AG04449 (cell line): ENCODE measurements around the gene GPI.
"Not testable (repeated sequence)": the region's sequence is repeated elsewhere in the genome, so short reads cannot be mapped to it uniquely, and the experiment has no call there.

ENCODE experiments used
- CTCF ChIA-PET: fragments of 350-600 bp; formaldehyde crosslinking; extraction: SDS; loops from one replicate; lab custom pipeline; 2021; ENCODE audit warnings: antibody characterized with exemption; lab: Yijun Ruan, JAX
- POLR2A ChIA-PET: fragments of 400-600, 350-600 bp; formaldehyde crosslinking; extraction: SDS; loops from one replicate; lab custom pipeline; 2020; ENCODE audit warnings: antibody characterized with exemption, inconsistent platforms; lab: Yijun Ruan, JAX
- DNase-seq: peaks from one replicate; pipeline ENCODE4 v3.0.0-alpha.2; 2010; ENCODE audit warnings: low read depth, low spot score
- H3K4me3 ChIP-seq: 2 replicates; pipeline ENCODE4 v1.5.1; 2011; ENCODE audit warnings: low read depth, mild to moderate bottlenecking, control low read depth, low read length
- TF ChIP-seq, protein P1 (sequence below): IDR thresholded peaks from one replicate; pipeline ENCODE4 v1.5.1; 2011; ENCODE audit warnings: mild to moderate bottlenecking, moderate library complexity, low read length, control low read depth, inconsistent platforms; ENCODE audit not compliant: insufficient read depth; ENCODE audit errors: missing control alignments

Gene GPI

DNA sequence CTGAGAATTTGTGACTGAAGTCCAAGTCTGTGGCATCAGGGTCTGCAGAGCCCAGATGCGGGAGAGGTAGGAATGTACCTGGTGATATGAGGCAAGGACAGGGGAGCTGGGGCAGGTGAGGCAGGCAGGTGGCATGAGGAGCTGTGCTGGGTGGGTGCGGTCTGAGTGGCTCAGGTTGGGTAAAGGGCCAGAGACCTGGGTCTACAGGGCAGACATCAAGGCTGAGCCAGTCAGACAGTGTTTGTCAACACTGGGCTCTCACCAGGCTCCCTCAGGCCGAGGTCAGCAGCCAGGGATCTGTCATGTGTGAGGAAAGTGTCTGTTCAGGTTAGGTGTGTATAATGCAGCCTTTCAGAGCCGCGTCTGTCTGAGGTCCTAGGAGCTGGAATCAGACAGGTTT, 18.6 kb downstream of the GPI start:
- no peak for DNase-seq
- ChIA-PET CTCF (no interaction called here), POLR2A (interaction anchor here (0.5 kb wide), 1 partner anchor 9 kb away, joined by 3 read pairs; no protein-coding TSS in a partner anchor)
- TF ChIP-seq, protein P1, sequence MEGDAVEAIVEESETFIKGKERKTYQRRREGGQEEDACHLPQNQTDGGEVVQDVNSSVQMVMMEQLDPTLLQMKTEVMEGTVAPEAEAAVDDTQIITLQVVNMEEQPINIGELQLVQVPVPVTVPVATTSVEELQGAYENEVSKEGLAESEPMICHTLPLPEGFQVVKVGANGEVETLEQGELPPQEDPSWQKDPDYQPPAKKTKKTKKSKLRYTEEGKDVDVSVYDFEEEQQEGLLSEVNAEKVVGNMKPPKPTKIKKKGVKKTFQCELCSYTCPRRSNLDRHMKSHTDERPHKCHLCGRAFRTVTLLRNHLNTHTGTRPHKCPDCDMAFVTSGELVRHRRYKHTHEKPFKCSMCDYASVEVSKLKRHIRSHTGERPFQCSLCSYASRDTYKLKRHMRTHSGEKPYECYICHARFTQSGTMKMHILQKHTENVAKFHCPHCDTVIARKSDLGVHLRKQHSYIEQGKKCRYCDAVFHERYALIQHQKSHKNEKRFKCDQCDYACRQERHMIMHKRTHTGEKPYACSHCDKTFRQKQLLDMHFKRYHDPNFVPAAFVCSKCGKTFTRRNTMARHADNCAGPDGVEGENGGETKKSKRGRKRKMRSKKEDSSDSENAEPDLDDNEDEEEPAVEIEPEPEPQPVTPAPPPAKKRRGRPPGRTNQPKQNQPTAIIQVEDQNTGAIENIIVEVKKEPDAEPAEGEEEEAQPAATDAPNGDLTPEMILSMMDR = no peak
- H3K4me3 ChIP-seq = no peak overlapping the region

DNA sequence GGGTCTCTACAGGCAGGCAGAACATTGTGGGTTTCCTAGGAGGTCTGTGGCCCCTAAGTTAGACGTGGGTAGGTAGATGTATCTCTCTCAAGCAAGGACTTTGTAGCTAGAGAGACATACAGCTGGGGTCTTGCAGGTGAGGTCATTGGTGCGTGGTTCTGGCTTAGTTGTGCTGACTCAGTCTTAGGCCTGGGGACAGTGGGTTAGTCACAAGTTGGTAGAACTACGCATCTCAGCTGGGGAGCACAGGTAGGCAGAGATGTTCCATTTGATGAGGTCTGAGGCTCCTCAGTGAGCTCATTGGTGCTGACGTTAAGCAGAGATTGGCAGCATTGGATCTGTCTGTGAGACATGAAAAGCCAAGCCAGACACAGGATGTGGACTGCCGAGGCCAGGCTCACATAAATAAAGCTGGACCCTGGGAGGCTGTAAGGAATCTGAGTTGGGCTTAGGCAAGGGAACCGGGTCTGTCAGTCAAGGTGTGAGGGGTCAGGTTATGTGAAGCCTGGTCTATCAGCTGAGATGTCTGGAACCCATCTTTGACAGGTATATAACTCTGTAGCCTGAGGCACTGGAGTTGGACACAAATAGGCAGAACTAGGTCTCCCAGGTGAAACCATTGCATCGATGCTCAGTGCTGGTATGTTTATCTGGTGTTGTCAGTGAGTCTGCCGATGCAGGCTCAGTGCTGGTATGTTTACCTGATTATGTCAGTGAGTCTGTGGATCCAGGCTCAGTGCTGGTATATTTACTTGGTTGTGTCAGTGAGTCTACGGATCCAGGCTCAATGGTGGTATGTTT, 21.8 kb downstream of the GPI start:
- POLR2A ChIA-PET = interaction anchor here (0.7 kb wide), 1 partner anchor 175 kb away, joined by 3 read pairs; no protein-coding TSS in a partner anchor
- CTCF ChIA-PET = interaction anchor here (0.6 kb wide), 1 partner anchor 41 kb away, joined by 3 read pairs; no protein-coding TSS in a partner anchor

DNA sequence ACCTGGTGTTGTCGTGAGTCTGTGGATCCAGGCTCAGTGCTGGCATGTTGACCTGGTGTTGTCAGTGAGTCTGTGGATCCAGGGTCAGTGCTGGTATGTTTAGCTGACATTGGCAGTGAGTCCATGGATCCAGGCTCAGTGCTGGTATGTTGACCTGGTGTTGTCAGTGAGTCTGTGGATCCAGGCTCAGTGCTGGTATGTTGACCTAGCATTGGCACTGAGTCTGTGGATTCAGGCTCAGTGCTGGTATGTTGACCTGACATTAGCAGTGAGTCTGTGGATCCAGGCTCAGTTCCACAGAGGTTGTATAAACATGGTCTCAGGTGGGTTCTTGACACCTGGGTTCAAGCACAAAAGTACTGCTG, 22.4 kb downstream of the GPI start:
- TF ChIP-seq, protein P1 = no peak
- DNase-seq = no peak
- CTCF ChIA-PET = no interaction called here
- POLR2A ChIA-PET = no interaction called here
- no peak overlapping the region for H3K4me3 ChIP-seq

More for the DNA sequence above, 21.8 kb downstream of the GPI start:
- DNase-seq = no peak
- TF ChIP-seq, protein P1 = no peak
- no peak overlapping the region for H3K4me3 ChIP-seq

DNA sequence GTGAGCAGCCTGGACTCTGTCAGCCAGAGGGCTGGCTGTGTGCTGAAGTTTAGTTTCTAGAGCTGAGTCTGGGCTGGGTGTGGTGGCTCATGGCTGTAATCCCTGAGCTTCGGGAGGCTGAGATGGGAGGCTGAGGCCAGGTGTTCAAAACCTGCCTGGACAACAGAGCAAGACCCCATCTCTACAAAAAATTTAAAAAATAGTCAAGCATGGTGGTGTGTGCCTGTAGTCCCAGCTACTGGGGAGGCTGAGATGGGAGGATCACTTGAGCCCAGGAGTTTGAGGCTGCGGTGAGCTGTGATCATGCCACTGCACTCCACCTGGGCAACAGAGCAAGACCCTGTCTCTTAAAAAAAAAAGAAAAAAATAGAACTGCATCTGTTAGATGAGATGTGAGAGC, 23.7 kb downstream of the GPI start:
- POLR2A ChIA-PET, CTCF ChIA-PET, DNase-seq, H3K4me3 ChIP-seq: not testable (repeated sequence)

DNA sequence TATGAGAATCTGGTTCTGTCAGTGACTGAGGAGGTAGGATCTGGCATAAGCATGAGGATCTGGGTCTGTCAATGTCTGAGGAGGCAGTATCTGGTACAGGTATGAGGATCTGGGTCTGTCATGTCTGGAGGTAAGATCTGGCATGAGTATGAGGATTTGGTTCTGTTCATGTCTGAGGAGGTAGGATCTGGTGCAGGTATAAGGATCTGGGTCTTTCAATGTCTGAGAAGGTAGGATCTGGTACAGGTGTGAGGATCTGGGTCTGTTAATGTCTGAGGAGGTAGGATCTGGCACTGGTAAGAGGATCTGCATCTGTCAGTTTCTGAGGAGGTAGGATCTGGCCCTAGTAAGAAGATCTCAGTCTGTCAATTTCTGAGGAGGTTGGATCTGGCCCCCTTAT, 26.8 kb downstream of the GPI start:
- H3K4me3 ChIP-seq = no peak overlapping the region
- CTCF ChIA-PET = no interaction called here
- TF ChIP-seq, protein P1 = no peak
- POLR2A ChIA-PET = no interaction called here
- DNase-seq = no peak

DNA sequence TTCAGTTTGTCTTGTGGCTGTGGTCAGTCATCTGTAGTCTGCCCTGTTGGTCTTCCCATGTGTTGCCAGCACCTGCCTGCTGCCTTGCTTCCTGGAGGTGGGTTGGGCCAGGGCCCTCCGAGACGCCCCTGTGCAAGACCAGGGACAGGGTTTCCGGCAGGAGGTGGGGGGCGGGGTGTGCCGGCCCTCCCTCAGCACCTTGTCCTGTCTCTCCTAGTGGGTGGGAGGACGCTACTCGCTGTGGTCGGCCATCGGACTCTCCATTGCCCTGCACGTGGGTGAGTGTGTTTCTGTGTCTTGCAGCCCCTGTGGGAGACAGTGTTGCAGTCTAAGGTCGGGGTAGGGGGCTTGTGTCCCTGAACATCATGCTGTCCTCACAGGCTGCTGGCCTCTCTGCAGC, 28.0 kb downstream of the GPI start:
- H3K4me3 ChIP-seq = no peak overlapping the region
- TF ChIP-seq, protein P1 = no peak
- no peak for DNase-seq
- CTCF ChIA-PET = no interaction called here
- POLR2A ChIA-PET = no interaction called here
